Naive thymus-derived CD4-positive, alpha-beta T cell (primary cell): Measurements from ENCODE around the gene EFNA3. TPM values are rescaled to one million over a fixed set of nuclear protein-coding genes. Genes with fewer than 3 reads are reported as not detected.
A peak's percentile ranks its signal among the peaks of the same experiment; 100 is the strongest.

Source experiments
- ATAC-seq: fragments of 150-1000 bp; cut with Tn5 transposase; 2 replicates; pipeline ENCODE4 v1.10.0; 2021; ENCODE audit warnings: mild to moderate bottlenecking, moderate library complexity
- CTCF ChIA-PET: fragments of 350-600 bp; sonication (Branson Sonifier 250); formaldehyde crosslinking; loops from one replicate; lab custom pipeline; 2021; ENCODE audit warnings: antibody characterized with exemption; lab: Charles Lee
- POLR2A ChIA-PET: fragments of 350-600 bp; sonication (Branson Sonifier 250); formaldehyde crosslinking; loops from one replicate; lab custom pipeline; 2021; ENCODE audit warnings: antibody characterized with exemption, inconsistent platforms; lab: Charles Lee
- DNase-seq, 9 donors: peaks; one replicate each; pipeline versions ENCODE4 v3.0.0 to v3.0.0-alpha.2; 2020 to 2022; ENCODE audit warnings: mixed read lengths in 1 of 9
- H3K27ac ChIP-seq: one replicate; pipeline ENCODE4 v1.7.0; 2013; ENCODE audit warnings: mild to moderate bottlenecking, low read depth, low read length, moderate library complexity
- H3K27me3 ChIP-seq, 2 donors: one replicate each; pipeline ENCODE4 v1.7.0; 2013; ENCODE audit warnings: low read length in 2 of 2, mild to moderate bottlenecking in 2 of 2, moderate library complexity in 2 of 2; ENCODE audit not compliant: control insufficient read depth in 2 of 2, insufficient read depth in 2 of 2
- H3K36me3 ChIP-seq, 3 experiments: 1 replicate in 2 of 3; 2 replicates in 1 of 3; pipeline ENCODE4 v1.7.0; 2013; ENCODE audit warnings: low read length in 3 of 3, mild to moderate bottlenecking in 3 of 3, moderate library complexity in 1 of 3; ENCODE audit not compliant: insufficient read depth in 3 of 3, control insufficient read depth in 2 of 3
- H3K4me1 ChIP-seq, 2 donors: one replicate each; pipeline ENCODE4 v1.7.0; 2013; ENCODE audit warnings: low read length in 2 of 2, mild to moderate bottlenecking in 2 of 2, moderate library complexity in 1 of 2; ENCODE audit not compliant: control insufficient read depth in 2 of 2, insufficient read depth in 2 of 2
- H3K4me3 ChIP-seq: 2 replicates; pipeline ENCODE4 v1.7.0; 2013; ENCODE audit warnings: mild to moderate bottlenecking, low read length
- H3K9me3 ChIP-seq, 3 experiments: 1 replicate in 2 of 3; 2 replicates in 1 of 3; pipeline ENCODE4 v1.7.0; 2013; ENCODE audit warnings: low read length in 3 of 3; ENCODE audit not compliant: control insufficient read depth in 2 of 3
- H3K27ac Mint-ChIP-seq, 9 donors: one replicate each; pipeline ENCODE4 v1.8.0; 2020 to 2022; ENCODE audit warnings: mixed read lengths in 9 of 9, mild to moderate bottlenecking in 8 of 9, moderate library complexity in 5 of 9, inconsistent platforms in 2 of 9
- H3K27me3 Mint-ChIP-seq, 5 donors: one replicate each; pipeline ENCODE4 v1.8.0; 2021 to 2022; ENCODE audit warnings: mixed read lengths in 5 of 5, mild to moderate bottlenecking in 1 of 5
- H3K36me3 Mint-ChIP-seq, 5 donors: one replicate each; pipeline ENCODE4 v1.8.0; 2020 to 2022; ENCODE audit warnings: mixed read lengths in 5 of 5, mild to moderate bottlenecking in 3 of 5, inconsistent platforms in 1 of 5
- H3K4me1 Mint-ChIP-seq, 7 donors: one replicate each; pipeline ENCODE4 v1.8.0; 2020 to 2022; ENCODE audit warnings: mixed read lengths in 7 of 7, mild to moderate bottlenecking in 3 of 7, inconsistent platforms in 1 of 7
- H3K4me3 Mint-ChIP-seq, 10 donors: one replicate each; pipeline ENCODE4 v1.8.0; 2020 to 2022; ENCODE audit warnings: mild to moderate bottlenecking in 10 of 10, mixed read lengths in 10 of 10, moderate library complexity in 6 of 10, inconsistent platforms in 2 of 10
- H3K9me3 Mint-ChIP-seq, 11 donors: one replicate each; pipeline ENCODE4 v1.8.0; 2020 to 2022; ENCODE audit warnings: mixed read lengths in 11 of 11, mild to moderate bottlenecking in 4 of 11, inconsistent platforms in 1 of 11, moderate library complexity in 1 of 11
- intact Hi-C, 2 donors: fragments of 100-400 bp; cut with micrococcal nuclease; formaldehyde crosslinking; loops; one replicate each; pipeline ENCODE4 v1.15.1; 2023
- polyA plus RNA-seq, 2 donors: library from polyadenylated mRNA; unstranded; fragments of 300-500 nt; fragmentation: Illumina TruSeq; gene quantifications; one replicate each; pipeline ENCODE4 v1.2.3, GENCODE V29; 2021
- total RNA-seq, 6 experiments: library from RNA in 5 of 6; stranded (reverse) in 5 of 6; gene quantifications; 1 replicate in 5 of 6; 2 replicates in 1 of 6; pipeline ENCODE4 v1.2.3 and lab custom pipeline; 2021 to 2026

Gene EFNA3
- total and polyA plus RNA-seq, 7 experiments from 2014 or later, result 0.42 to 4.0 (median 1.7) TPM

- ATAC-seq, result no peak
- POLR2A ChIA-PET, result interaction anchor here (0.7 to 1.6 kb wide), 9 partner anchors 8 to 98 kb away, joined by 3 to 6 read pairs (median 3); no protein-coding TSS in a partner anchor
Observed at GRCh38 chr1:155052439-155053395, 25.9 kb upstream of the EFNA3 start.

GRCh38 chr1:155053531-155054105 lies 25.0 kb upstream of the EFNA3 start:
- Histone ChIP-seq H3K4me3 (no peak overlapping the region), H3K27me3 (no peaks in the 10 kb centered on the region), H3K4me1 (peaks cover 5 to 13% of the 10 kb centered on the region in 2 donors), H3K36me3 (peaks cover 0 to 13% (median 0%) of the 10 kb centered on the region in 3 experiments), H3K27ac (no peak overlapping the region), H3K9me3 (no peaks in the 10 kb centered on the region)
- H3K27ac Mint-ChIP-seq, result peak overlapping the region in 1 of 9 donors; percentile 58
- H3K36me3 Mint-ChIP-seq, result peaks cover 0 to 6% (median 0%) of the 10 kb centered on the region in 5 donors
- DNase-seq (no peak), ATAC-seq (no peak)
- intact Hi-C loops, result loop anchor here in 1 of 2 donors (5.0 kb wide), 2 partner anchors 36 to 781 kb away; partner anchors contain the start of gene HAX1
- H3K27me3 Mint-ChIP-seq, result no peaks in the 10 kb centered on the region
- peak overlapping the region in 7 of 10 donors; percentile 13 to 88 (median 73) for H3K4me3 Mint-ChIP-seq
- no peaks in the 10 kb centered on the region for H3K9me3 Mint-ChIP-seq
- peaks cover 14 to 31% (median 23%) of the 10 kb centered on the region in 7 donors for H3K4me1 Mint-ChIP-seq
- ChIA-PET CTCF (interaction anchor here (0.7 to 3.2 kb wide), 8 partner anchors 7 to 353 kb away, joined by 3 to 11 read pairs (median 4); partner anchors contain the start of gene EFNA4), POLR2A (interaction anchor here (1.3 to 2.0 kb wide), 6 partner anchors 10 to 98 kb away, joined by 3 to 6 read pairs (median 6); partner anchors contain the start of genes EFNA4 and PBXIP1)

More at GRCh38 chr1:155052439-155053395, 25.9 kb upstream of the EFNA3 start:
- H3K36me3 ChIP-seq, result peaks cover 0 to 13% (median 0%) of the 10 kb centered on the region in 3 experiments
- Mint-ChIP-seq H3K36me3 (peaks cover 0 to 6% (median 0%) of the 10 kb centered on the region in 5 donors), H3K27ac (peak overlapping the region in 6 of 9 donors; percentile 34 to 76 (median 56)), H3K4me1 (peaks cover 14 to 31% (median 23%) of the 10 kb centered on the region in 7 donors), H3K9me3 (no peaks in the 10 kb centered on the region), H3K27me3 (no peaks in the 10 kb centered on the region), H3K4me3 (peak overlapping the region; percentile 74 to 91 (median 82))
- H3K9me3 ChIP-seq, result no peaks in the 10 kb centered on the region
- no peaks in the 10 kb centered on the region for H3K27me3 ChIP-seq
- peak in 3 of 9 donors; percentile 12 to 21 (median 19) for DNase-seq
- peak overlapping the region; percentile 66 for H3K4me3 ChIP-seq
- H3K4me1 ChIP-seq, result peaks cover 5 to 13% of the 10 kb centered on the region in 2 donors
- intact Hi-C loops, result loop anchor here (1.0 to 5.0 kb wide), 3 partner anchors 9 to 780 kb away; partner anchors contain the start of gene HAX1 (in 1 of the 2)
- CTCF ChIA-PET, result interaction anchor here (0.6 to 3.2 kb wide), 16 partner anchors 8 to 923 kb away, joined by 3 to 11 read pairs (median 4); partner anchors contain the start of gene EFNA4
- H3K27ac ChIP-seq, result no peak overlapping the region

GRCh38 chr1:155057104-155057503 lies 21.5 kb upstream of the EFNA3 start:
- Histone ChIP-seq H3K9me3 (no peaks in the 10 kb centered on the region), H3K4me1 (peaks cover 11 to 21% of the 10 kb centered on the region in 2 donors), H3K4me3 (no peak overlapping the region), H3K27me3 (no peaks in the 10 kb centered on the region), H3K27ac (no peak overlapping the region), H3K36me3 (peaks cover 0 to 13% (median 0%) of the 10 kb centered on the region in 3 experiments)
- H3K27me3 Mint-ChIP-seq, result no peaks in the 10 kb centered on the region
- H3K36me3 Mint-ChIP-seq, result peaks cover 0 to 6% (median 0%) of the 10 kb centered on the region in 5 donors
- DNase-seq (no peak), ATAC-seq (no peak)
- H3K4me3 Mint-ChIP-seq, result no peak overlapping the region
- no peak overlapping the region for H3K27ac Mint-ChIP-seq
- H3K4me1 Mint-ChIP-seq, result peaks cover 11 to 23% (median 19%) of the 10 kb centered on the region in 7 donors
- ChIA-PET POLR2A (interaction anchor here (3.3 kb wide), 1 partner anchor 22 kb away, joined by 8 read pairs; the partner anchor contains the start of gene EFNA3), CTCF (interaction anchor here (0.5 to 13.9 kb wide), 5 partner anchors 13 to 63 kb away, joined by 3 to 138 read pairs (median 4); no protein-coding TSS in a partner anchor)
- no peaks in the 10 kb centered on the region for H3K9me3 Mint-ChIP-seq
- intact Hi-C loops, result no loop called here

- Mint-ChIP-seq H3K9me3 (no peaks in the 10 kb centered on the region), H3K27me3 (no peaks in the 10 kb centered on the region), H3K4me1 (peaks cover 5 to 21% (median 18%) of the 10 kb centered on the region in 7 donors), H3K4me3 (no peak overlapping the region), H3K27ac (no peak overlapping the region), H3K36me3 (peaks cover 0 to 6% (median 0%) of the 10 kb centered on the region in 5 donors)
- peaks cover 13 to 19% of the 10 kb centered on the region in 2 donors for H3K4me1 ChIP-seq
- ATAC-seq, result no peak
- H3K27me3 ChIP-seq, result no peaks in the 10 kb centered on the region
- no peak overlapping the region for H3K27ac ChIP-seq
- intact Hi-C loops, result no loop called here
- no peaks in the 10 kb centered on the region for H3K9me3 ChIP-seq
- POLR2A ChIA-PET, result interaction anchor here (3.3 kb wide), 1 partner anchor 21 kb away, joined by 8 read pairs; the partner anchor contains the start of gene EFNA3
- H3K4me3 ChIP-seq, result no peak overlapping the region
- no peak for DNase-seq
- CTCF ChIA-PET, result interaction anchor here (0.6 to 13.9 kb wide), 5 partner anchors 13 to 64 kb away, joined by 3 to 138 read pairs (median 4); partner anchors contain the start of gene EFNA3
- H3K36me3 ChIP-seq, result peaks cover 0 to 13% (median 0%) of the 10 kb centered on the region in 3 experiments
Observed at GRCh38 chr1:155057788-155058211, 20.8 kb upstream of the EFNA3 start.

- intact Hi-C loops, result loop anchor here (1.0 to 10.0 kb wide), 15 partner anchors 8 to 736 kb away; partner anchors contain the start of genes ADAR (in 1 of the 2), AQP10 (in 1 of the 2), ATP8B2 (in 1 of the 2) and CKS1B (in 1 of the 2)
- Histone ChIP-seq H3K9me3 (no peaks in the 10 kb centered on the region), H3K4me3 (no peak overlapping the region), H3K4me1 (peaks cover 20 to 21% of the 10 kb centered on the region in 2 donors), H3K36me3 (peaks cover 0 to 8% (median 0%) of the 10 kb centered on the region in 3 experiments), H3K27ac (no peak overlapping the region), H3K27me3 (no peaks in the 10 kb centered on the region)
- Mint-ChIP-seq H3K9me3 (no peaks in the 10 kb centered on the region), H3K27me3 (no peaks in the 10 kb centered on the region), H3K4me1 (peaks cover 19 to 34% (median 30%) of the 10 kb centered on the region in 7 donors), H3K27ac (no peak overlapping the region), H3K4me3 (peak overlapping the region in 1 of 10 donors; percentile 50), H3K36me3 (peaks cover 0 to 6% (median 0%) of the 10 kb centered on the region in 5 donors)
- ChIA-PET CTCF (interaction anchor here (0.6 to 13.9 kb wide), 14 partner anchors 8 to 580 kb away, joined by 3 to 138 read pairs (median 4); partner anchors contain the start of genes ADAM15, EFNA3, FLAD1 and PBXIP1), POLR2A (interaction anchor here (0.6 to 2.2 kb wide), 4 partner anchors 9 to 154 kb away, joined by 3 to 7 read pairs (median 3); no protein-coding TSS in a partner anchor)
- no peak for ATAC-seq
- no peak for DNase-seq
Observed at GRCh38 chr1:155060736-155061135, 17.9 kb upstream of the EFNA3 start.
